ENCODE data around the gene STK24. TPM values are rescaled to one million over a fixed set of nuclear protein-coding genes. Genes with fewer than 3 reads are reported as not detected.

STK24 gene
- total RNA-seq, 1 donor from 2014 or later, result 139 TPM

DNA sequence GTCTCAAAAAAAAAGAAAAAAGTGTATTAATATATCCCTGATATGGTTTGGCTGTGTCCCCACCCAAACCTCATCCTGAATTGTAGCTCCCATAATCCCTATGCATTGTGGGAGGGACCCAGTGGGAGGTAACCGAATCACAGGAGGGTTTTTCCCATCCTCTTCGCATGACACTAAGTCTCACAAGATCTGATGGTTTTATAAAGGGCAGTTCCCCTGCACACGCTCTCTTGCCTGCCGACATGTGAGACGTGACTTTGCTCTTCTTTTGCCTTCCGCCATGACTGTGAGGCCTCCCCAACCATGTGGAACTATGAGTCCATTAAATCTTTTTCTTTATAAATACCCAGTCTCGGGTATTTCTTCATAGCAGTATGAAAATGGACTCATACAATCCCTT is 17.7 kb downstream of the STK24 start:
- no peak for DNase-seq (ENCODE audit: low spot score)
- intact Hi-C loops (cut with micrococcal nuclease), result no loop called here
- Mint-ChIP-seq H3K27me3 (ENCODE audit: insufficient read depth) (no peaks in the 10 kb centered on the region), H3K4me1 (ENCODE audit: low read depth) (peaks cover 78% of the 10 kb centered on the region), H3K36me3 (ENCODE audit: low read depth) (peaks cover 17% of the 10 kb centered on the region), H3K9me3 (no peaks in the 10 kb centered on the region), H3K27ac (peak overlapping the region; percentile 60), H3K4me3 (peak overlapping the region; percentile 32)

DNA sequence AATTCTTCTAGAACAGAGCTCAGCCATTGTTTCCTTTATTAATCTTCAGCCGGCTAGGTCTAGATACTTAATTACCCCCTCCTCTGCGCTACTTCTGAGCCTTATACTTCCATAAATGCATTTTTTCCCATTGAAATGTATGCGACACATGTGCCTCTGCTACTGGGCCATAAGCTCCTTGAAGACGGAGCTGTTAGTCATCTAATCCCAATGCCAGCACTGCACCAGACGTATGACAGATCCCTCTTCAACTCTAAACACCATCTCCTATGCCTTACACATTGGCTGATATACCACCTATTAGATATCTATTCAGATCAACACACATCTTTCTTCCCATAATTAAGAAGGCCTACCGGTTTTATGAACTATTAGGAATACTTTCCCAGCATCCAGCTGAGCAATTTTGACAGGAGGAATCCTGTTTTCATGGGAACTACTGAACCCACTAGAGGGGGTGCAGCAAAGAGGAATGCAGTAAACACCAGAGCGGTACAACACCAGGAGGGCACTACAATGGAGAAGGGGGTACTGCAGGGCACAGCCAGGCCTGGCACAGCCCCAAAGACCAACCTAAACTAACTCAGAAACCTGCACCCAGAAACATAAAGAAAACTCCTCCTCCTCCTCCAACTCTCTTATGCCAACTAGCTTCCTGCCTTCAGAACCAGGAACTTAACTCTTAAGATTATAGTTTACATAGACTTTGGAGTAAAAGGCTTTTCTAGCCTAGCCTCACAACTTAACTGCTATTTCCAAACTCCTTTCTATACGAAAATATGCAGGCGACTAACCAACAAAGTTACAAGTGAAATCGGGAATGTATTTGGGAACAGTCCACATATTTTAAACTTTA is 18.7 kb downstream of the STK24 start:
- no peaks in the 10 kb centered on the region for H3K27me3 Mint-ChIP-seq (ENCODE audit: insufficient read depth)
- peaks cover 76% of the 10 kb centered on the region for H3K4me1 Mint-ChIP-seq (ENCODE audit: low read depth)
- H3K4me3 Mint-ChIP-seq, result no peak overlapping the region
- no peak for DNase-seq (ENCODE audit: low spot score)
- peaks cover 15% of the 10 kb centered on the region for H3K36me3 Mint-ChIP-seq (ENCODE audit: low read depth)
- intact Hi-C loops (cut with micrococcal nuclease), result no loop called here
- peak overlapping the region; percentile 14 for H3K27ac Mint-ChIP-seq
- no peaks in the 10 kb centered on the region for H3K9me3 Mint-ChIP-seq

DNA sequence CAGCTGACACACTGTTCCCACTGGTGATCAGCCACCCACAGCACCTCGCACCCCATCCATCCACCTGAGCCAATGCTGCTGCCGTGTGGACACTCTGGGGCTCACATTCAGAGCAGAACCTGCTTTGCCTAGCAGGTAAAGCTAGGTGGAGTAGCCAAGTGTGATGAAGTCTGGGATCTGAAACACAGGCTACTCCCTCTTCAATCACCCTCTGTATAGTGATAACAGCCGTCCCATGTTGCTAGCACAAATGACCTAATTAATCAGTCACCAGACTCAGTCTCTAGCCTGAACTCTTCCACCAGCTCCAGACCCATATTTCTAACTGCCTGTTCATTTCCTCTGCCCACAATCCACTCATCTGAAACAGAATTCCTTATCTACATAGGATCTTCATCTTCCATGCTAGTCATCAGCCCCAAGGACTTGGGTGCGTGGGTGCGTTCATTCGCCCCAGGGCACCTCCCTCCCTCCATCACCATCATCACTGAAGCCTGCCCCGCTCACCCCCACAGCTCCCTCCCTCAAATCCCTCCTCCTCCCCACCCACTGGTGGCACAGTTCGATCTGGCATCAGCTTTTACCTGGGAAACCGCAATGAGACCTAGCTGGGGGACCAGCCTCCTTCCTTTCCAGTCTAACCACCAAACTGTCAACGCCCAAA is 19.8 kb downstream of the STK24 start:
- Mint-ChIP-seq H3K9me3 (no peaks in the 10 kb centered on the region), H3K4me3 (no peak overlapping the region), H3K4me1 (ENCODE audit: low read depth) (peaks cover 68% of the 10 kb centered on the region), H3K27ac (peak overlapping the region; percentile 37), H3K36me3 (ENCODE audit: low read depth) (peaks cover 14% of the 10 kb centered on the region), H3K27me3 (ENCODE audit: insufficient read depth) (no peaks in the 10 kb centered on the region)
- intact Hi-C loops (cut with micrococcal nuclease), result no loop called here
- no peak for DNase-seq (ENCODE audit: low spot score)

DNA sequence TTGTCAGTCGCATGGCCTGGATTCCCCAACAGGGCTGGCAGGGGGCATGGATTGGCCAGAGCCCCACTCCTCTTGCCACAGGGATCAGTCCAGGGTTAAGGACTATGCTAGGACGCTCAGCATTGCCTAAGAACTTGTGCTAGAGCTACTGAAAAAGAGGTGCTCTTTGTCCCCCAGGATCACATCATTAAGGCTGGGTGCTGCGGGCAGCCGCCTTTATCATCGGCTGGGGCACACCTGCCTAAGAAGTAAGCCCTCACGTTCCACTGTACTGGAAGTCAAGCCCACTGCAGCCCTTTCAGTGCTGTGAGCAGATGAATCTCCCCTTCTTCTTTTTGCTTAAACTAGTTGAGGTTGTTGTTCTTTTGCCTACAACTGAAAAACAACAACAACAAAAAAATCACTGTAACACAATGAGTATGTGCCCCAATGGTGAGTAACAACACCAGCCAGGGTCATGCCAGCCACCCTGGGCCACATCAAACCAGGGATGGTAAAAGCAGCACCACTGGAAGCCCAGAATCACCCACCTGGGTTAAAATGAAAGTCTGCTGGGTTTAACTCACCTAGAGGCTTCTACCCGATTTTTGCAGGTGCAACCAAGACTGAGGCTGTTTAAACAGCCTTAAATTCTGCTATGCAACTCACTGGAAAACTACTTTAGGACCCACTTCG is 20.6 kb downstream of the STK24 start:
- H3K27ac Mint-ChIP-seq, result peak overlapping the region; percentile 41
- intact Hi-C loops (cut with micrococcal nuclease), result no loop called here

DNA sequence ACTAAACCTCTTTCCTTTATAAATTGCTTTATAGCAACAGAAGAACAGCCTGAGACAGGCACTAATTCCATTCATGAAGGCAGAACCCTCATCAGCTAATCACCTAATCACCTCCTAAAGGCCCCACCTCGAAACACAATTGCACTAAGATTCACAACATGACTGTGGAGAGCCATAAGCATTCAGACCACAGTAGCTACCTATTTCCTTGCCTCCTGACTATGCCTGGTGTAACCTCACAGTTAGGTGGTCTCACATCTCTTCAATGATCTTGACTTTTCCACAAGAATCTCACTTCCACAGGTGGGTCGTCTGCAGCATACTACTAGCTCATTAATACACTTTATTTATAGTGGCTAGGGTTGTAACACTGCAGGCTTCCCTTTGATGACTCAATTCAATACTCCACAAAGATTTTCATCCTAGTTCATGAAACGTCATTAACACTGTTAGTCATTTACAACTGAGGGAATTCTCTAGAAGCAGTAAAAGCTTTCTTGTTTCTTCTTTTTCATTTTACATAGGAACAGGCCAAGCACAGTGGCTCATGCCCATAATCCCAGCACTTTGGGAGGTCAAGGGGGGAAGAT is 27.1 kb downstream of the STK24 start:
- Mint-ChIP-seq H3K4me1 (ENCODE audit: low read depth) (peaks cover 73% of the 10 kb centered on the region), H3K4me3 (peak overlapping the region; percentile 38), H3K27ac (peak overlapping the region; percentile 67), H3K36me3 (ENCODE audit: low read depth) (peaks cover 28% of the 10 kb centered on the region), H3K9me3 (no peaks in the 10 kb centered on the region), H3K27me3 (ENCODE audit: insufficient read depth) (no peaks in the 10 kb centered on the region)
- no peak for DNase-seq (ENCODE audit: low spot score)
- intact Hi-C loops (cut with micrococcal nuclease), result loop anchor here (1.0 to 2.0 kb wide), 5 partner anchors 8 to 74 kb away; no protein-coding TSS in a partner anchor

More for the DNA sequence above, 20.6 kb downstream of the STK24 start:
- no peaks in the 10 kb centered on the region for H3K9me3 Mint-ChIP-seq
- H3K27me3 Mint-ChIP-seq (ENCODE audit: insufficient read depth), result no peaks in the 10 kb centered on the region
- DNase-seq (ENCODE audit: low spot score), result no peak
- H3K4me3 Mint-ChIP-seq, result no peak overlapping the region
- peaks cover 65% of the 10 kb centered on the region for H3K4me1 Mint-ChIP-seq (ENCODE audit: low read depth)
- peaks cover 16% of the 10 kb centered on the region for H3K36me3 Mint-ChIP-seq (ENCODE audit: low read depth)

DNA sequence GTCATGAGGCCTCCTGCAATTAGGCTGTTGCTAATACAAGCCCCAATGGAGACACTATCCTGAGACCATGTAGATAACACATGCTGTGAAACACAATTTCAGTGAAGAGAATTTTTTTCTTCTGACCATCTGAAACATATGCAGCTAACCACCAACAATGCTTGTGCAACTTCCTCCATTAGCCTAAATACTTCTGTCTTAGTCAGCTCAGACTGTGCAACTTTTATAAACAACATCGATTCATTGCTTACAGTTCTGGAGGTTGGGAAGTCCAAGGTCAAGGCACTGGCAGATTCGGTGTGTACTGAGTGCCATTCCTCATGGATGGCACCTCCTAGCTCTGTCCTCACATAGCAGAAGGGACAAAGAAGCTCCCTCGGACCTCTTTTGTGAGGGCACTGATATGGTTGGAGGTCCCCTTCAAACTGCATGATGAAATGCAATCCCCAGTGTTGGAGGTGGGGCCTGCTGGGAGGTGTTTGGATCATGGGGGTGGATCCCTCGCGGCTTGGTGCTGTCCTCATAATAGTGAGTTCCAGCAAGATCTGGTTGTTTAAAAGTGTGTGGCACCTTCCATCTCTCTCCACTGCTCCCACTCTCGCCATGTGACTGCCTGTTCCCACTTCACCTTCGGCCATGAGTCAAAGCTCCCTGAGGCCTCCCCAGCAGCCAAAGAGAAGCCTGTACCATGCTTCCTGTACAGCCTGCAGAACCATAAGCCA is 27.7 kb downstream of the STK24 start:
- peak overlapping the region; percentile 67 for H3K27ac Mint-ChIP-seq
- H3K4me1 Mint-ChIP-seq (ENCODE audit: low read depth), result peaks cover 74% of the 10 kb centered on the region
- no peaks in the 10 kb centered on the region for H3K27me3 Mint-ChIP-seq (ENCODE audit: insufficient read depth)
- H3K9me3 Mint-ChIP-seq, result no peaks in the 10 kb centered on the region
- intact Hi-C loops (cut with micrococcal nuclease), result no loop called here
- peak overlapping the region; percentile 38 for H3K4me3 Mint-ChIP-seq
- DNase-seq (ENCODE audit: low spot score), result no peak
- H3K36me3 Mint-ChIP-seq (ENCODE audit: low read depth), result peaks cover 28% of the 10 kb centered on the region

DNA sequence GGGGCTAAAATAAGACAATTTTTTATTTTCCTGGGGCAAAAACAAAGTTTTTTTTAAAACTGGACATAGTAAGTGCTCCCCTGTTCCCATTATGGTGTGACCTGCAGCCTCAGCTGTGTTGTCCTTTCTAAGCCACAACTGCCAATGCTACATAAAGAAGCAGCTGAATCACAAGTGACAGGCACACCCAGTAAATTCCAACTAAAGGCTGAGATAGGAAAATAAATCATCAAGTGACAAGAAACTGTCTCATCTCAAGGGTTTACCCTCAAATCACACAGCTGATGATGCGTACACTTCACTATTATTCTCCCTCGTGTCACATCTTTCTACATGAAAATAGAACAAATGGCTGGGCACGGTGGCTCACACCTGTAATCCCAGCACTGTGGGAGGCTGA is 28.7 kb downstream of the STK24 start:
- Mint-ChIP-seq H3K9me3 (no peaks in the 10 kb centered on the region), H3K27ac (no peak overlapping the region), H3K36me3 (ENCODE audit: low read depth) (peaks cover 30% of the 10 kb centered on the region), H3K27me3 (ENCODE audit: insufficient read depth) (no peaks in the 10 kb centered on the region), H3K4me3 (no peak overlapping the region), H3K4me1 (ENCODE audit: low read depth) (peaks cover 75% of the 10 kb centered on the region)
- no peak for DNase-seq (ENCODE audit: low spot score)
- intact Hi-C loops (cut with micrococcal nuclease), result no loop called here

DNA sequence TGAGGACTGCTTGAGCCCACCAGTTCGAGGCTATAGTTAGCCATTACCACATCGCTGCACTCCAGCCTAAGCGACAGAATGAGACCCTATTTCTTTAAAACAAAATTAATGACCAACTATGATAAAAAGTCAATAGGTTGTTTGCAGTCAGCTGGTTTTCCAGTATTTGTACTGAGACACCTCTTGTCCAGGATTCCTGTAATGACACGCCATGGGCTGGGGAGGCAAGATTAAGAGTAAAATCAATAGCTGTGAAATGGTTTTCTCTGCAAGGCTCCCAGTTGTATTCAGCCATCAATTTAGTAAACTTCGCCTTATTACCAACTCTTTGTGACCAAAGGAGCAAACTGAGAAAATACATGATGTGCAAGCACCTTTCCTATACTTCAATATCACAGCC is 29.5 kb downstream of the STK24 start:
- DNase-seq (ENCODE audit: low spot score), result no peak
- Mint-ChIP-seq H3K9me3 (no peaks in the 10 kb centered on the region), H3K36me3 (ENCODE audit: low read depth) (peaks cover 30% of the 10 kb centered on the region), H3K27me3 (ENCODE audit: insufficient read depth) (no peaks in the 10 kb centered on the region), H3K27ac (no peak overlapping the region), H3K4me1 (ENCODE audit: low read depth) (peaks cover 82% of the 10 kb centered on the region), H3K4me3 (no peak overlapping the region)
- intact Hi-C loops (cut with micrococcal nuclease), result no loop called here

DNA sequence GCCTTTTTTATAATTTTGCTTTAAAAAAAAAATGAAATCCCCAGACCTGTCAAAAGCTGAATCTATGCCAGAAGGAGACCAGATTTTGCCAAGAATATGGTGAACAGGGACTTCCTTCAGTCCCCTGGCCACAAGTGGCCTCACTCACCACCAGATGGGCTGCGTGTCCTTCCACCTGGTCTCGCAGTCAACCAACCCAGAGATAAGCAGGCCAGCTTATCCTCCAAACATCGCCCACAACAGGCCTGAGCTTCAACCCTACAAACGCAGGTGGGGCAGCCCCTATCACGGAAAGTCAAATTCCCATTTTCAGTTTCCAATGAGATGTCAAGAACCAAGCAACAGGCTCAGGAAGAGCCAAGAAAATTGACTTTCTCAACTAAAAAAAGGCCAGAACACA is 30.5 kb downstream of the STK24 start:
- Mint-ChIP-seq H3K27ac (peak overlapping the region; percentile 40), H3K27me3 (ENCODE audit: insufficient read depth) (no peaks in the 10 kb centered on the region), H3K36me3 (ENCODE audit: low read depth) (peaks cover 33% of the 10 kb centered on the region), H3K4me3 (no peak overlapping the region), H3K9me3 (no peaks in the 10 kb centered on the region), H3K4me1 (ENCODE audit: low read depth) (peaks cover 89% of the 10 kb centered on the region)
- intact Hi-C loops (cut with micrococcal nuclease), result no loop called here
- no peak for DNase-seq (ENCODE audit: low spot score)

DNA sequence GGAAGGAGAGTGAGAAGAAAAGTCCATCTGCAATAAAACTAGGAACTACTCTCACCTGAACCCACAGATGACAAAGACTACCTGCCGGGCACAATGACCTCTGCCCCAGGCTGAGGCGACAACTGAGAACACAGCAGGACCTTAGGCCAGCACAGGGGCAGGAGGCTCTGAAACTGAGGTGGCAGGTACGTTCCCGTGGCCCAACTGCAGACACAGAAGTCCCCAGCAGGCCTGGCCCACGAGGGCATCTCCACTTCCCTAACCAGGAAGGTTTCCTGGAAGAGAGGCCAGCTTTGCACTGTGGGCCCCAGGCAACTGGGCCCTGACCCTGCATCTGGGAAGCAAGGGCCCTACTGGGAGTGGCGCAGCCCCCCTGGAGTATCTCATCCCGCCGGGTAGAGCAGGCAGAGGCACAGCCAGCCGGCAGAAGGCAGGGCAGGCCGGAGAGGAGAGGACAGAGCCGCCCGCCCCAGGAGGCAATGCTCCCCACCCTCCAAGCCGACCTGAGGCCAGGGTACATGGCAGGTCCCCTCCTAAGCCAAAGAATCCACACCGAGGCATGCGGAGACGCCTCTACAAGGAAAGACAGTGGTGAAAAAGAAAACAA is 32.7 kb downstream of the STK24 start:
- no peaks in the 10 kb centered on the region for H3K27me3 Mint-ChIP-seq (ENCODE audit: insufficient read depth)
- no peak for DNase-seq (ENCODE audit: low spot score)
- peaks cover 22% of the 10 kb centered on the region for H3K36me3 Mint-ChIP-seq (ENCODE audit: low read depth)
- peak overlapping the region; percentile 68 for H3K4me3 Mint-ChIP-seq
- H3K27ac Mint-ChIP-seq, result no peak overlapping the region
- intact Hi-C loops (cut with micrococcal nuclease), result no loop called here
- H3K4me1 Mint-ChIP-seq (ENCODE audit: low read depth), result peaks cover 87% of the 10 kb centered on the region
- H3K9me3 Mint-ChIP-seq, result no peaks in the 10 kb centered on the region

DNA sequence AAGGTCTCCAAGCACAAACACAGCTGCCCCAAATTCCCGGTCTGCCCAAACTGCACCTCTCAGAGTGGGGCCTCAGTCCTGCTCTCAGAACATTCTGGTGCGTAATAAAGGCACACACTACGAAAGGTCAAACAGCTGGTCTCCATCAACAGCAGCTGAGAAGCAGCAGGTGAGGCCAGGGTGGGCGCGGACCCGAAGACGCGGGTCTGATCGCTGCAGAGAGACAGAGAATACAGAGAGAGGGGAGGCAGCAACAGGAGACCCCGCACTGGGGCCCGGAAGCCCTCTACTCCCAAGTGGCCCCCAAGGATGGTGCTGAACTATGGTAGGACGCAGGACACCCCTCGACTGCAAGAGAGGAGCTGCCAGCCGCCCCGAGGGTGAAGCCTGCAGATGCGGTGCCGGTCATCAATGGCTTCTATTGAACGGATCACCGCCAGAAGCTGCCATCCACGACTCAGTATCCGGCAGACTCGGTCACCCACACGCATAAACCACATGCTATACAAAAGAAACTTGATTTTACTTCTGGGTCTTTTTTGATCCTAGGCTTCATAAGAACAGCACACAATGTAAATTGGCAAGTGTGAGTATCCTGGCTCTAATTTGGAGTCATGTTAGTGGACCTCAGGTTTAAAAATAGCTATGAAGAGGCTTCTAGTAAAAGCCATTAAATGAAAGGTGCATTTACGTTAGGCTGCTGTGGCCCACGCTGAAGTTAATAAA is 33.4 kb downstream of the STK24 start:
- H3K36me3 Mint-ChIP-seq (ENCODE audit: low read depth), result peaks cover 22% of the 10 kb centered on the region
- peaks cover 87% of the 10 kb centered on the region for H3K4me1 Mint-ChIP-seq (ENCODE audit: low read depth)
- intact Hi-C loops (cut with micrococcal nuclease), result loop anchor here (2.0 kb wide), 1 partner anchor 15 kb away; no protein-coding TSS in a partner anchor
- no peaks in the 10 kb centered on the region for H3K9me3 Mint-ChIP-seq
- no peak for DNase-seq (ENCODE audit: low spot score)
- peak overlapping the region; percentile 68 for H3K4me3 Mint-ChIP-seq
- peak overlapping the region; percentile 74 for H3K27ac Mint-ChIP-seq
- H3K27me3 Mint-ChIP-seq (ENCODE audit: insufficient read depth), result no peaks in the 10 kb centered on the region
